Neural progenitor cell (in vitro differentiated cells): ENCODE measurements around the gene DIAPH2. TPM values are rescaled to one million over a fixed set of nuclear protein-coding genes. Genes with fewer than 3 reads are reported as not detected.

Source experiments
- DNase-seq: peaks from one replicate; pipeline ENCODE4 v3.0.0-alpha.2; 2016; ENCODE audit warnings: low spot score
- H2AFZ ChIP-seq: fragments of 200-600 bp; sonication (generic); replicated peaks from 2 replicates; pipeline ENCODE4 v1.6.1; 2016; ENCODE audit warnings: antibody characterized with exemption
- H3F3A ChIP-seq: fragments of 200-600 bp; sonication (generic); 2 replicates; pipeline ENCODE4 v1.6.1; 2016; ENCODE audit warnings: antibody characterized with exemption, low read depth
- H3K27ac ChIP-seq: fragments of 200-600 bp; sonication (generic); 2 replicates; pipeline ENCODE4 v1.5.1; 2016; ENCODE audit warnings: mild to moderate bottlenecking
- H3K27me3 ChIP-seq: fragments of 200-600 bp; sonication (generic); 2 replicates; pipeline ENCODE4 v1.6.1; 2016; ENCODE audit warnings: mild to moderate bottlenecking, moderate library complexity
- H3K36me3 ChIP-seq: fragments of 200-600 bp; sonication (generic); 2 replicates; pipeline ENCODE4 v1.5.1; 2016
- H3K4me1 ChIP-seq: fragments of 200-600 bp; sonication (generic); 2 replicates; pipeline ENCODE4 v1.6.1; 2016; ENCODE audit warnings: mixed run types
- H3K4me2 ChIP-seq: fragments of 200-600 bp; sonication (generic); 2 replicates; pipeline ENCODE4 v1.6.1; 2016
- H3K4me3 ChIP-seq: fragments of 200-600 bp; sonication (generic); 2 replicates; pipeline ENCODE4 v1.5.1; 2016
- H3K79me2 ChIP-seq: fragments of 200-600 bp; sonication (generic); 2 replicates; pipeline ENCODE4 v1.6.1; 2016; ENCODE audit warnings: low read depth
- H3K9ac ChIP-seq: fragments of 200-600 bp; sonication (generic); 2 replicates; pipeline ENCODE4 v1.6.1; 2016
- H3K9me3 ChIP-seq: fragments of 200-600 bp; sonication (generic); 2 replicates; pipeline ENCODE4 v1.5.1; 2016; ENCODE audit warnings: low read depth
- H4K20me1 ChIP-seq: fragments of 200-600 bp; sonication (generic); 2 replicates; pipeline ENCODE4 v1.6.1; 2016; ENCODE audit warnings: low read depth
- H3K27ac Mint-ChIP-seq: 3 replicates; pipeline ENCODE4 v1.8.0; 2021; ENCODE audit warnings: mixed read lengths
- H3K27me3 Mint-ChIP-seq: 2 replicates; pipeline ENCODE4 v1.8.0; 2022; ENCODE audit warnings: low read depth, mild to moderate bottlenecking, inconsistent platforms, moderate library complexity, mixed read lengths; ENCODE audit not compliant: insufficient read depth
- H3K36me3 Mint-ChIP-seq: 3 replicates; pipeline ENCODE4 v1.8.0; 2021; ENCODE audit warnings: mixed read lengths
- H3K4me1 Mint-ChIP-seq: 3 replicates; pipeline ENCODE4 v1.8.0; 2021; ENCODE audit warnings: mixed read lengths
- H3K4me3 Mint-ChIP-seq: 3 replicates; pipeline ENCODE4 v1.8.0; 2021; ENCODE audit warnings: mild to moderate bottlenecking, moderate library complexity, mixed read lengths
- H3K9me3 Mint-ChIP-seq: 3 replicates; pipeline ENCODE4 v1.8.0; 2020; ENCODE audit warnings: mixed read lengths
- EZH2 ChIP-seq: fragments of 200-600 bp; sonication (generic); IDR thresholded peaks from 2 replicates; pipeline ENCODE4 v1.6.1; 2017; ENCODE audit warnings: antibody characterized with exemption, mild to moderate bottlenecking, moderate library complexity
- EZH2phosphoT487 ChIP-seq: fragments of 200-600 bp; sonication (generic); IDR thresholded peaks from 2 replicates; pipeline ENCODE4 v1.6.1; 2017; ENCODE audit warnings: antibody characterized with exemption
- total RNA-seq: library from RNA; depleted of rRNA; stranded (reverse); fragments of >200 nt; gene quantifications from 2 replicates; pipeline ENCODE4 v1.2.3, GENCODE V29; 2015; ENCODE audit warnings: low replicate concordance
- TF ChIP-seq, protein P1 (sequence below): fragments of 200-600 bp; sonication (generic); IDR thresholded peaks from 2 replicates; pipeline ENCODE4 v1.5.1; 2017; ENCODE audit warnings: antibody characterized with exemption, mild to moderate bottlenecking

The DIAPH2 gene
- total RNA-seq, 1 donor from 2014 or later, result 24.0 TPM

DNA sequence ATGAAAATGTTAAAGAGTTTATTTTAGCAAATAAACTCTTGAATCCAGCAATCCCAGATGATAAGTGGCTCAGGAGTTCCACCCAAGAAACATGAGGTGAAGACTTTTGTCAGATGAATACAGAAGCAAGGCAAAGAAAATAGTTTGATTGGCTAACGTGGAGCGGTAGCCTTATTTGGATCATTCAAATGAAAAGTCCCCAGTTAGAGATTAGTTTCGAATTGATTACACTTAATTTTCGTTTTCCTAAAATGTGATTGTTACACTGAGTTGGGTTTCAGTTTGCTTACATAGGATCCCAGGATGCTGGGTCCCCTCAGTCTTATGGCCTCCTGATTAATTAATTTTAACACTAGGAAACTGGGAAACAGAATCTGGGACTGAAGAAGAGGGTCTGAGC is 122.7 kb downstream of the DIAPH2 start:
- no peaks in the 10 kb centered on the region for H3K79me2 ChIP-seq
- H3K36me3 Mint-ChIP-seq, result no peaks in the 10 kb centered on the region
- H3K4me3 ChIP-seq, result no peak overlapping the region
- no peak overlapping the region for H2AFZ ChIP-seq
- no peak overlapping the region for H3K27ac ChIP-seq
- H3K27me3 Mint-ChIP-seq, result no peaks in the 10 kb centered on the region
- H3K27ac Mint-ChIP-seq, result no peak overlapping the region
- TF ChIP-seq EZH2phosphoT487 (no peak), EZH2 (no peak)
- TF ChIP-seq, protein P1, sequence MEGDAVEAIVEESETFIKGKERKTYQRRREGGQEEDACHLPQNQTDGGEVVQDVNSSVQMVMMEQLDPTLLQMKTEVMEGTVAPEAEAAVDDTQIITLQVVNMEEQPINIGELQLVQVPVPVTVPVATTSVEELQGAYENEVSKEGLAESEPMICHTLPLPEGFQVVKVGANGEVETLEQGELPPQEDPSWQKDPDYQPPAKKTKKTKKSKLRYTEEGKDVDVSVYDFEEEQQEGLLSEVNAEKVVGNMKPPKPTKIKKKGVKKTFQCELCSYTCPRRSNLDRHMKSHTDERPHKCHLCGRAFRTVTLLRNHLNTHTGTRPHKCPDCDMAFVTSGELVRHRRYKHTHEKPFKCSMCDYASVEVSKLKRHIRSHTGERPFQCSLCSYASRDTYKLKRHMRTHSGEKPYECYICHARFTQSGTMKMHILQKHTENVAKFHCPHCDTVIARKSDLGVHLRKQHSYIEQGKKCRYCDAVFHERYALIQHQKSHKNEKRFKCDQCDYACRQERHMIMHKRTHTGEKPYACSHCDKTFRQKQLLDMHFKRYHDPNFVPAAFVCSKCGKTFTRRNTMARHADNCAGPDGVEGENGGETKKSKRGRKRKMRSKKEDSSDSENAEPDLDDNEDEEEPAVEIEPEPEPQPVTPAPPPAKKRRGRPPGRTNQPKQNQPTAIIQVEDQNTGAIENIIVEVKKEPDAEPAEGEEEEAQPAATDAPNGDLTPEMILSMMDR, result no peak
- DNase-seq, result no peak
- H3F3A ChIP-seq, result no peaks in the 10 kb centered on the region
- H3K4me2 ChIP-seq, result no peak overlapping the region
- H3K9me3 ChIP-seq, result no peaks in the 10 kb centered on the region
- H3K4me1 Mint-ChIP-seq, result no peaks in the 10 kb centered on the region
- no peak overlapping the region for H3K4me3 Mint-ChIP-seq
- no peaks in the 10 kb centered on the region for H3K4me1 ChIP-seq
- H3K36me3 ChIP-seq, result no peaks in the 10 kb centered on the region
- no peaks in the 10 kb centered on the region for H3K27me3 ChIP-seq
- no peaks in the 10 kb centered on the region for H4K20me1 ChIP-seq
- no peak overlapping the region for H3K9ac ChIP-seq
- H3K9me3 Mint-ChIP-seq, result peaks cover 13% of the 10 kb centered on the region

- no peak overlapping the region for H3K9ac ChIP-seq
- no peak overlapping the region for H3K4me3 Mint-ChIP-seq
- no peaks in the 10 kb centered on the region for H3F3A ChIP-seq
- H3K4me1 ChIP-seq, result no peaks in the 10 kb centered on the region
- no peak overlapping the region for H3K4me2 ChIP-seq
- no peak for DNase-seq
- H3K4me3 ChIP-seq, result no peak overlapping the region
- peaks cover 3% of the 10 kb centered on the region for H3K36me3 Mint-ChIP-seq
- no peaks in the 10 kb centered on the region for H3K79me2 ChIP-seq
- H3K27ac ChIP-seq, result no peak overlapping the region
- H3K27me3 ChIP-seq, result no peaks in the 10 kb centered on the region
- H4K20me1 ChIP-seq, result no peaks in the 10 kb centered on the region
- H3K27me3 Mint-ChIP-seq, result no peaks in the 10 kb centered on the region
- no peaks in the 10 kb centered on the region for H3K9me3 ChIP-seq
- H2AFZ ChIP-seq, result no peak overlapping the region
- H3K27ac Mint-ChIP-seq, result no peak overlapping the region
- no peak for TF ChIP-seq EZH2phosphoT487
- no peak for TF ChIP-seq EZH2
- TF ChIP-seq, protein P1, result no peak
- no peaks in the 10 kb centered on the region for H3K36me3 ChIP-seq
- no peaks in the 10 kb centered on the region for H3K4me1 Mint-ChIP-seq
- H3K9me3 Mint-ChIP-seq, result peaks cover 5% of the 10 kb centered on the region
Measured at GRCh38 chrX:96820935-96821334, 136.3 kb downstream of the DIAPH2 start.

- H3K4me3 Mint-ChIP-seq, result no peak overlapping the region
- Histone ChIP-seq H3K79me2 (no peaks in the 10 kb centered on the region), H3K27me3 (no peaks in the 10 kb centered on the region), H3K9me3 (no peaks in the 10 kb centered on the region), H3F3A (no peaks in the 10 kb centered on the region), H3K4me3 (no peak overlapping the region), H2AFZ (no peak overlapping the region), H3K36me3 (no peaks in the 10 kb centered on the region), H3K4me2 (no peak overlapping the region), H3K4me1 (no peaks in the 10 kb centered on the region), H4K20me1 (no peaks in the 10 kb centered on the region), H3K9ac (no peak overlapping the region), H3K27ac (no peak overlapping the region)
- no peaks in the 10 kb centered on the region for H3K4me1 Mint-ChIP-seq
- DNase-seq, result no peak
- H3K27me3 Mint-ChIP-seq, result no peaks in the 10 kb centered on the region
- H3K27ac Mint-ChIP-seq, result no peak overlapping the region
- H3K9me3 Mint-ChIP-seq, result no peaks in the 10 kb centered on the region
- H3K36me3 Mint-ChIP-seq, result no peaks in the 10 kb centered on the region
- TF ChIP-seq EZH2phosphoT487 (no peak), EZH2 (no peak)
- TF ChIP-seq, protein P1, result no peak
Measured at GRCh38 chrX:96824166-96824565, 139.5 kb downstream of the DIAPH2 start.

GRCh38 chrX:96833333-96833732 is 148.7 kb downstream of the DIAPH2 start:
- no peaks in the 10 kb centered on the region for H3F3A ChIP-seq
- H3K27me3 ChIP-seq, result no peaks in the 10 kb centered on the region
- H4K20me1 ChIP-seq, result no peaks in the 10 kb centered on the region
- DNase-seq, result no peak
- H3K4me1 Mint-ChIP-seq, result no peaks in the 10 kb centered on the region
- TF ChIP-seq EZH2phosphoT487 (no peak), EZH2 (no peak)
- TF ChIP-seq, protein P1, result no peak
- no peaks in the 10 kb centered on the region for H3K9me3 ChIP-seq
- no peak overlapping the region for H3K4me3 ChIP-seq
- H3K79me2 ChIP-seq, result no peaks in the 10 kb centered on the region
- no peaks in the 10 kb centered on the region for H3K36me3 Mint-ChIP-seq
- H3K4me2 ChIP-seq, result no peak overlapping the region
- H3K27me3 Mint-ChIP-seq, result no peaks in the 10 kb centered on the region
- H3K9ac ChIP-seq, result no peak overlapping the region
- no peaks in the 10 kb centered on the region for H3K36me3 ChIP-seq
- H2AFZ ChIP-seq, result no peak overlapping the region
- H3K9me3 Mint-ChIP-seq, result no peaks in the 10 kb centered on the region
- no peaks in the 10 kb centered on the region for H3K4me1 ChIP-seq
- H3K27ac Mint-ChIP-seq, result no peak overlapping the region
- H3K27ac ChIP-seq, result no peak overlapping the region
- H3K4me3 Mint-ChIP-seq, result no peak overlapping the region
